Liver (tissue), 3 donors: Measurements from ENCODE around the gene ZNF571.

Experiments used
- RAD21 ChIP-seq, 2 donors: IDR thresholded peaks; 2 replicates each; pipeline ENCODE4 v1.6.1; 2016; ENCODE audit warnings: antibody characterized with exemption in 2 of 2, mild to moderate bottlenecking in 2 of 2
- RXRA ChIP-seq, 2 donors: IDR thresholded peaks; 2 replicates each; pipeline ENCODE4 v1.6.1; 2017 to 2018; ENCODE audit warnings: antibody characterized with exemption in 2 of 2, mild to moderate bottlenecking in 1 of 2
- SP1 ChIP-seq: IDR thresholded peaks from 2 replicates; pipeline ENCODE4 v1.6.1; 2018; ENCODE audit warnings: antibody characterized with exemption, mild to moderate bottlenecking
- TF ChIP-seq, protein P1 (sequence below): fragments of 150-350 bp; IDR thresholded peaks from 2 replicates; pipeline ENCODE4 v1.5.1; 2017; ENCODE audit warnings: improper control_type of control experiment, low read depth, low read length; ENCODE audit not compliant: missing input control
- TF ChIP-seq, protein P2 (sequence below): IDR thresholded peaks from 2 replicates; pipeline ENCODE4 v1.6.1; 2016; ENCODE audit warnings: antibody characterized with exemption
- TF ChIP-seq, protein P3 (sequence below): IDR thresholded peaks from 2 replicates; pipeline ENCODE4 v1.6.1; 2016; ENCODE audit warnings: antibody characterized with exemption
- donor health status: healthy.
- donor health status: healthy.

DNA sequence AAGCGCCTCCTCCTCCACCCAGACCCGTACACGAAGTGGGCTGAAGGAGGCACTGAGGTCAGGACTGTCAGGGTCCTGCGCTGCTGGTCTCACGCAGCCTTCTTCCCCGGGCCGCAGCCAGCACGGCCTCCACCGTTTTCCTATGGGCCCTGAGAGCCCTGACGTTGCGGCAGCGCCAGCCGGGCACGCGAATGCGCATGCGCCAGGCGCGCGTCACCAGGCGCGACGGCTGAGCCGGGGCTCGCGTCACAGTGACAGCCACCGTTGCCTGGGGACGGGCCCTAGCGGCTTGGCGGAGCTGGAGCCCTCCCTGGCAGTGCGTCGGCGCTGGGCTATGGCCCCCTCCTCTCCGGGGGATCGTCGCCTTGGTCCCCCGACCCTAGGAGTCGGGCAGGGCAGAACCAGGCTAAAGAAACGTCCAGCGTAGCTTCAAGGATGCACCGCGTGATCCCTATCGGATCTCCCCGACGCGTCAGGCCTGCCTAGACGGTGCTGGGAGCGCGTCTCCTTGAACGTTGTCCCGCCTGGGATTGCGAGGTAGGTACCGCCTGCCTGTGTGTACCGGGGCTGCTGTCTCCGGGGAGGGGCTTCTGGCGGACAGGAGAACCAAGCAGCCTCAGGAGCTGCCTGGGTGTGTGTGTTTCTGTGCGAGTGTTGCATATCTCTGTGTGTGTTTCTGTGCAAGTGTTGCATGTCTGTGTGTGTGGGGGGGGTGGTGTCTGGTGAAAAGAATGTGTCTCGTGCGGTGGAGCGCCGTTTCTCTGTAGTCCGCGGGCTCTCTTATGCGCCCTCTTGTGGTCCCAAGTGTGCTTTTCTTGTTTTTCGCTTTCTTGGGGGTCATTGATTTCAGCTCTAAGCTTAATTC lies 43.2 kb downstream of the ZNF571 start:
- TF ChIP-seq SP1 (no peak), RAD21 (IDR thresholded peaks at IDR 0.05) (no peak), RXRA (IDR thresholded peaks at IDR 0.05) (no peak)
- TF ChIP-seq, protein P1, sequence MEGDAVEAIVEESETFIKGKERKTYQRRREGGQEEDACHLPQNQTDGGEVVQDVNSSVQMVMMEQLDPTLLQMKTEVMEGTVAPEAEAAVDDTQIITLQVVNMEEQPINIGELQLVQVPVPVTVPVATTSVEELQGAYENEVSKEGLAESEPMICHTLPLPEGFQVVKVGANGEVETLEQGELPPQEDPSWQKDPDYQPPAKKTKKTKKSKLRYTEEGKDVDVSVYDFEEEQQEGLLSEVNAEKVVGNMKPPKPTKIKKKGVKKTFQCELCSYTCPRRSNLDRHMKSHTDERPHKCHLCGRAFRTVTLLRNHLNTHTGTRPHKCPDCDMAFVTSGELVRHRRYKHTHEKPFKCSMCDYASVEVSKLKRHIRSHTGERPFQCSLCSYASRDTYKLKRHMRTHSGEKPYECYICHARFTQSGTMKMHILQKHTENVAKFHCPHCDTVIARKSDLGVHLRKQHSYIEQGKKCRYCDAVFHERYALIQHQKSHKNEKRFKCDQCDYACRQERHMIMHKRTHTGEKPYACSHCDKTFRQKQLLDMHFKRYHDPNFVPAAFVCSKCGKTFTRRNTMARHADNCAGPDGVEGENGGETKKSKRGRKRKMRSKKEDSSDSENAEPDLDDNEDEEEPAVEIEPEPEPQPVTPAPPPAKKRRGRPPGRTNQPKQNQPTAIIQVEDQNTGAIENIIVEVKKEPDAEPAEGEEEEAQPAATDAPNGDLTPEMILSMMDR = no peak
- TF ChIP-seq, protein P2, sequence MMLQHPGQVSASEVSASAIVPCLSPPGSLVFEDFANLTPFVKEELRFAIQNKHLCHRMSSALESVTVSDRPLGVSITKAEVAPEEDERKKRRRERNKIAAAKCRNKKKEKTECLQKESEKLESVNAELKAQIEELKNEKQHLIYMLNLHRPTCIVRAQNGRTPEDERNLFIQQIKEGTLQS = no peak
- TF ChIP-seq, protein P3, sequence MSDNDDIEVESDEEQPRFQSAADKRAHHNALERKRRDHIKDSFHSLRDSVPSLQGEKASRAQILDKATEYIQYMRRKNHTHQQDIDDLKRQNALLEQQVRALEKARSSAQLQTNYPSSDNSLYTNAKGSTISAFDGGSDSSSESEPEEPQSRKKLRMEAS = no peak
